Measurements from ENCODE around the gene SRBD1. TPM values are rescaled to one million over a fixed set of nuclear protein-coding genes. Genes with fewer than 3 reads are reported as not detected.

Gene SRBD1
- total RNA-seq, 2 donors from 2014 or later = 19.0 to 22.3 TPM

- Histone ChIP-seq H3K4me1 (ENCODE audit: control insufficient read depth in 1 of 2, low read depth in 2 of 2) (peaks cover 9 to 12% of the 10 kb centered on the region in 2 donors), H3K27ac (peak overlapping the region; percentile 16 to 23), H3K36me3 (no peaks in the 10 kb centered on the region), H3K27me3 (replicated peaks; ENCODE audit: insufficient read depth) (no peaks in the 10 kb centered on the region), H3K4me3 (no peak overlapping the region), H3K9me3 (no peaks in the 10 kb centered on the region)
- ATAC-seq (ENCODE audit: insufficient number of reproducible peaks, low FRiP score, low read depth) (no peak), DNase-seq (ENCODE audit: low spot score) (no peak)
- TF ChIP-seq CTCF (IDR thresholded peaks at IDR 0.05) = no peak
Observed at GRCh38 chr2:45412754-45413379, 198.2 kb downstream of the SRBD1 start.

- Histone ChIP-seq H3K9me3 (no peaks in the 10 kb centered on the region), H3K4me1 (ENCODE audit: control insufficient read depth in 1 of 2, low read depth in 2 of 2) (peaks cover 9 to 15% of the 10 kb centered on the region in 2 donors), H3K36me3 (no peaks in the 10 kb centered on the region), H3K4me3 (no peak overlapping the region), H3K27me3 (replicated peaks; ENCODE audit: insufficient read depth) (no peaks in the 10 kb centered on the region), H3K27ac (no peak overlapping the region)
- no peak for TF ChIP-seq CTCF (IDR thresholded peaks at IDR 0.05)
- DNase-seq (ENCODE audit: low spot score) (no peak), ATAC-seq (ENCODE audit: insufficient number of reproducible peaks, low FRiP score, low read depth) (no peak)
Observed at GRCh38 chr2:45409677-45410076, 201.4 kb downstream of the SRBD1 start.

GRCh38 chr2:45406621-45407020 is 204.4 kb downstream of the SRBD1 start:
- Histone ChIP-seq H3K27ac (no peak overlapping the region), H3K4me1 (ENCODE audit: control insufficient read depth in 1 of 2, low read depth in 2 of 2) (peaks cover 0 to 3% of the 10 kb centered on the region in 2 donors), H3K4me3 (no peak overlapping the region), H3K9me3 (no peaks in the 10 kb centered on the region), H3K36me3 (no peaks in the 10 kb centered on the region), H3K27me3 (replicated peaks; ENCODE audit: insufficient read depth) (no peaks in the 10 kb centered on the region)
- ATAC-seq (ENCODE audit: insufficient number of reproducible peaks, low FRiP score, low read depth) (no peak), DNase-seq (ENCODE audit: low spot score) (no peak)
- no peak for TF ChIP-seq CTCF (IDR thresholded peaks at IDR 0.05)

GRCh38 chr2:45404807-45405297 is 206.2 kb downstream of the SRBD1 start:
- H3K36me3 ChIP-seq = no peaks in the 10 kb centered on the region
- no peak for TF ChIP-seq CTCF (IDR thresholded peaks at IDR 0.05)
- peaks cover 0 to 3% of the 10 kb centered on the region in 2 donors for H3K4me1 ChIP-seq (ENCODE audit: control insufficient read depth in 1 of 2, low read depth in 2 of 2)
- no peaks in the 10 kb centered on the region for H3K27me3 ChIP-seq (replicated peaks; ENCODE audit: insufficient read depth)
- no peak overlapping the region for H3K4me3 ChIP-seq
- DNase-seq (ENCODE audit: low spot score) = no peak
- H3K27ac ChIP-seq = no peak overlapping the region
- ATAC-seq (ENCODE audit: insufficient number of reproducible peaks, low FRiP score, low read depth) = no peak
- H3K9me3 ChIP-seq = no peaks in the 10 kb centered on the region

- no peaks in the 10 kb centered on the region for H3K36me3 ChIP-seq
- peaks cover 0 to 3% of the 10 kb centered on the region in 2 donors for H3K4me1 ChIP-seq (ENCODE audit: control insufficient read depth in 1 of 2, low read depth in 2 of 2)
- no peak overlapping the region for H3K4me3 ChIP-seq
- H3K9me3 ChIP-seq = no peaks in the 10 kb centered on the region
- H3K27ac ChIP-seq = no peak overlapping the region
- no peak for TF ChIP-seq CTCF (IDR thresholded peaks at IDR 0.05)
- ATAC-seq (ENCODE audit: insufficient number of reproducible peaks, low FRiP score, low read depth) (no peak), DNase-seq (ENCODE audit: low spot score) (no peak)
- no peaks in the 10 kb centered on the region for H3K27me3 ChIP-seq (replicated peaks; ENCODE audit: insufficient read depth)
Observed at GRCh38 chr2:45403036-45403435, 208.0 kb downstream of the SRBD1 start.

Data from thoracic aorta (tissue), 2 donors.